ENCODE measurements around the gene ZRANB3.

The ZRANB3 gene

GRCh38 chr2:135164431-135164830, 366.6 kb downstream of the ZRANB3 start:
- ChIA-PET POLR2A (no interaction called here), CTCF (interaction anchor here (1.2 kb wide), 1 partner anchor 21 kb away, joined by 3 read pairs; no protein-coding TSS in a partner anchor)
- DNase-seq (ENCODE audit: extremely low spot score) = no peak
- TF ChIP-seq HDGF (IDR thresholded peaks at IDR 0.05; ENCODE audit: borderline replicate concordance) (no peak), TARDBP (IDR thresholded peaks at IDR 0.05) (no peak), ELF4 (IDR thresholded peaks at IDR 0.05) (no peak), ARNT (IDR thresholded peaks at IDR 0.05) (no peak), L3MBTL2 (conservative IDR thresholded peaks at IDR 0.05) (no peak), NFRKB (IDR thresholded peaks at IDR 0.05) (no peak), FOXM1 (IDR thresholded peaks at IDR 0.05; ENCODE audit: borderline replicate concordance) (no peak), FOXA1 (IDR thresholded peaks at IDR 0.05) (no peak), SP1 (IDR thresholded peaks at IDR 0.05) (no peak), PKNOX1 (IDR thresholded peaks at IDR 0.05) (no peak), SUZ12 (IDR thresholded peaks at IDR 0.05) (no peak), FOXK2 (IDR thresholded peaks at IDR 0.05) (no peak), ZNF384 (IDR thresholded peaks at IDR 0.05) (no peak), LEF1 (IDR thresholded peaks at IDR 0.05; ENCODE audit: borderline replicate concordance) (no peak), BHLHE40 (IDR thresholded peaks at IDR 0.05; ENCODE audit: borderline replicate concordance) (no peak), CTBP1 (IDR thresholded peaks at IDR 0.05; ENCODE audit: borderline replicate concordance) (no peak)

- DNase-seq (ENCODE audit: extremely low spot score) = no peak
- TF ChIP-seq L3MBTL2 (conservative IDR thresholded peaks at IDR 0.05) (no peak), FOXA1 (IDR thresholded peaks at IDR 0.05) (no peak), SP1 (IDR thresholded peaks at IDR 0.05) (no peak), BHLHE40 (IDR thresholded peaks at IDR 0.05; ENCODE audit: borderline replicate concordance) (no peak), PKNOX1 (IDR thresholded peaks at IDR 0.05) (no peak), LEF1 (IDR thresholded peaks at IDR 0.05; ENCODE audit: borderline replicate concordance) (no peak), FOXK2 (IDR thresholded peaks at IDR 0.05) (no peak)
- POLR2A ChIA-PET = no interaction called here
- CTCF ChIA-PET = interaction anchor here (1.2 kb wide), 1 partner anchor 21 kb away, joined by 3 read pairs; no protein-coding TSS in a partner anchor
Observed at GRCh38 chr2:135163901-135164300, 367.1 kb downstream of the ZRANB3 start.

DNA sequence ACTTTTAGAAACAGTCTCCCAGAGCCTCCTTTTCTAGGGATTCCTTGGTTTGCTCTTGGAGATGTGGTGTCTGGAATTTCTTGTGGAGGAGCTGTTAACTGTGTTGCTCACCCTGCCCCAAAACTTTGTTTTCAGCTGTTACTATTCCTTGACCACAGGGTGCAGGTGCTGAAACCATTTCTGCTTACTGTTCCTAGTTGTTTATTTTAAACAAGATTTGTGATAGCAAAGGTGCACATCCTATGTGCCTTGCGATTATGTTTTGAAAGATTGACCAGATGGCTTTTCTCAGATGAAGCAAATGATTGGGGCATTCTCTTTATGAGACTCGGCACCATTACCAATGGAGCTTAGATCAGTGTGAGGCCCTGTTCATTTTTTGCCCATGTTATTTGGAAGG, 367.7 kb downstream of the ZRANB3 start:
- POLR2A ChIA-PET = no interaction called here

DNA sequence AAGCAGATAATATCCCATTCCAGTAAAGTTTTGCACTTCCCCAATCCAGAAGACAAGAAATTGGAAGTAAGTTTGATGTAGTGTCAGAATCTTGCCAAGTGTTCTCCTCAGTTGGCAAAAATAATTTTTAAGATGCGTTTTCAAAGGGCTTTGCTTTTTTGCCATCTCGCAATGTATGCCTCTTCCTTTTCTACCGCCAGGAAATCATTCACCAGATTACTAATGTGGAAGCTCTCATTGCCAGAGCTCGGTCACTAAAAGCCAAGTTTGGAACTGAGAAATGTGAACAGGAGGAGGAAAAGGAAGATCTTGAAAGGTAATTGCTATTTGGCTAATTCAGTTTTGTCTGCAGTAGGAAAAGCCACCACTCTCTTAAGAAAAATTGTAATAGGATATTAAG, 368.2 kb downstream of the ZRANB3 start:
- CTCF ChIA-PET = no interaction called here
- TF ChIP-seq BHLHE40 (IDR thresholded peaks at IDR 0.05; ENCODE audit: borderline replicate concordance) = no peak

More for the DNA sequence above, 367.7 kb downstream of the ZRANB3 start:
- CTCF ChIA-PET = interaction anchor here (1.2 kb wide), 1 partner anchor 22 kb away, joined by 3 read pairs; no protein-coding TSS in a partner anchor
- TF ChIP-seq TARDBP (IDR thresholded peaks at IDR 0.05) (no peak), ZNF384 (IDR thresholded peaks at IDR 0.05) (no peak), ARNT (IDR thresholded peaks at IDR 0.05) (no peak), LEF1 (IDR thresholded peaks at IDR 0.05; ENCODE audit: borderline replicate concordance) (no peak), BHLHE40 (IDR thresholded peaks at IDR 0.05; ENCODE audit: borderline replicate concordance) (no peak), ELF4 (IDR thresholded peaks at IDR 0.05) (no peak), FOXA1 (IDR thresholded peaks at IDR 0.05) (no peak), SP1 (IDR thresholded peaks at IDR 0.05) (no peak), SUZ12 (IDR thresholded peaks at IDR 0.05) (no peak), NFRKB (IDR thresholded peaks at IDR 0.05) (no peak), HDGF (IDR thresholded peaks at IDR 0.05; ENCODE audit: borderline replicate concordance) (no peak), FOXM1 (IDR thresholded peaks at IDR 0.05; ENCODE audit: borderline replicate concordance) (no peak), L3MBTL2 (conservative IDR thresholded peaks at IDR 0.05) (no peak), PKNOX1 (IDR thresholded peaks at IDR 0.05) (no peak), CTBP1 (IDR thresholded peaks at IDR 0.05; ENCODE audit: borderline replicate concordance) (no peak), FOXK2 (IDR thresholded peaks at IDR 0.05) (no peak)
- no peak for DNase-seq (ENCODE audit: extremely low spot score)

DNA sequence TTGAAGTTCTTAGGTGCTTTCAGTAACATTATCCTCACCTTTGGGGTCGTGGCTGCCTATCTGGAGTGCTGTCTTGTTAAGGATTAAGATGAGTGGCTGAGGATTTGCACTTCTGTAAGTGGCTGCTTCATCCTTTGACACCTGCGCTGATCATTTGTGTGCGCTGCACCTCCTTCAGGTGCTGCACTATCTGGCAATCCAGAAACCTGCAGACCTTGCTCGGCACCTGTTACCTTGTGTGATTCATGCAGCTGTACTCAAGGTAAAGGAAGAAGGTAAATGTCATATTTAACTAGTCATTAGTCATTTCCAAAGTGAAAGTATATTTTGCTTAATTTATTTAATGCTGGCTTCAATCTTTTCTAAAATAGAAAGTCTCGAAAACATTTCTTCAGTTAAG, 368.6 kb downstream of the ZRANB3 start:
- POLR2A ChIA-PET = no interaction called here
- no peak for TF ChIP-seq ARNT (IDR thresholded peaks at IDR 0.05)
- no peak for TF ChIP-seq ZNF384 (IDR thresholded peaks at IDR 0.05)
- no peak for TF ChIP-seq NFRKB (IDR thresholded peaks at IDR 0.05)
- TF ChIP-seq SP1 (IDR thresholded peaks at IDR 0.05) = no peak
- no peak for TF ChIP-seq L3MBTL2 (conservative IDR thresholded peaks at IDR 0.05)
- no peak for TF ChIP-seq FOXK2 (IDR thresholded peaks at IDR 0.05)
- no peak for TF ChIP-seq PKNOX1 (IDR thresholded peaks at IDR 0.05)
- TF ChIP-seq BHLHE40 (IDR thresholded peaks at IDR 0.05; ENCODE audit: borderline replicate concordance) = no peak
- TF ChIP-seq HDGF (IDR thresholded peaks at IDR 0.05; ENCODE audit: borderline replicate concordance) = no peak
- no peak for TF ChIP-seq FOXA1 (IDR thresholded peaks at IDR 0.05)
- TF ChIP-seq CTBP1 (IDR thresholded peaks at IDR 0.05; ENCODE audit: borderline replicate concordance) = no peak
- no peak for DNase-seq (ENCODE audit: extremely low spot score)
- CTCF ChIA-PET = no interaction called here

More for the DNA sequence above, 368.2 kb downstream of the ZRANB3 start:
- DNase-seq (ENCODE audit: extremely low spot score) = no peak
- POLR2A ChIA-PET = no interaction called here

GRCh38 chr2:135159191-135159590, 371.8 kb downstream of the ZRANB3 start:
- CTCF ChIA-PET = no interaction called here

More at GRCh38 chr2:135159191-135159590, 371.8 kb downstream of the ZRANB3 start:
- POLR2A ChIA-PET = no interaction called here
- TF ChIP-seq NFRKB (IDR thresholded peaks at IDR 0.05) (no peak), ARNT (IDR thresholded peaks at IDR 0.05) (no peak), LEF1 (IDR thresholded peaks at IDR 0.05; ENCODE audit: borderline replicate concordance) (no peak), FOXK2 (IDR thresholded peaks at IDR 0.05) (no peak), L3MBTL2 (conservative IDR thresholded peaks at IDR 0.05) (no peak), FOXA1 (IDR thresholded peaks at IDR 0.05) (no peak), SUZ12 (IDR thresholded peaks at IDR 0.05) (no peak), TARDBP (IDR thresholded peaks at IDR 0.05) (no peak), BHLHE40 (IDR thresholded peaks at IDR 0.05; ENCODE audit: borderline replicate concordance) (no peak), ELF4 (IDR thresholded peaks at IDR 0.05) (no peak), FOXM1 (IDR thresholded peaks at IDR 0.05; ENCODE audit: borderline replicate concordance) (no peak), PKNOX1 (IDR thresholded peaks at IDR 0.05) (no peak), ZNF384 (IDR thresholded peaks at IDR 0.05) (no peak), CTBP1 (IDR thresholded peaks at IDR 0.05; ENCODE audit: borderline replicate concordance) (no peak), SP1 (IDR thresholded peaks at IDR 0.05) (no peak), HDGF (IDR thresholded peaks at IDR 0.05; ENCODE audit: borderline replicate concordance) (no peak)
- no peak for DNase-seq (ENCODE audit: extremely low spot score)

All from HEK293T (cell line).